HFFc6 (cell line): ENCODE data around the gene LCLAT1. TPM values are rescaled to one million over a fixed set of nuclear protein-coding genes. Genes with fewer than 3 reads are reported as not detected.

Source experiments
- DNase-seq: peaks from one replicate; pipeline ENCODE4 v3.0.0-alpha.2; 2018
- H3K27ac Mint-ChIP-seq: 2 replicates; pipeline ENCODE4 v1.8.0; 2020; ENCODE audit warnings: mild to moderate bottlenecking, mixed read lengths
- H3K27me3 Mint-ChIP-seq: 2 replicates; pipeline ENCODE4 v1.8.0; 2021; ENCODE audit warnings: mild to moderate bottlenecking, moderate library complexity, mixed read lengths; ENCODE audit not compliant: insufficient read depth
- H3K36me3 Mint-ChIP-seq: 2 replicates; pipeline ENCODE4 v1.8.0; 2021; ENCODE audit warnings: low read depth, mixed read lengths
- H3K4me1 Mint-ChIP-seq: 2 replicates; pipeline ENCODE4 v1.8.0; 2020; ENCODE audit warnings: low read depth, mixed read lengths
- H3K4me3 Mint-ChIP-seq: 2 replicates; pipeline ENCODE4 v1.8.0; 2020; ENCODE audit warnings: mild to moderate bottlenecking, moderate library complexity, mixed read lengths
- H3K9me3 Mint-ChIP-seq: 2 replicates; pipeline ENCODE4 v1.8.0; 2020; ENCODE audit warnings: mild to moderate bottlenecking, mixed read lengths
- CTCF ChIP-seq: fragments of 200-600 bp; sonication (generic); IDR thresholded peaks from 2 replicates; pipeline ENCODE4 v1.5.0; 2021; ENCODE audit warnings: antibody characterized with exemption, mild to moderate bottlenecking
- total RNA-seq, 6 experiments: library from RNA; stranded (reverse); fragmentation: NEBNext Ultra II Directional; extraction: Animal tissue kit (Norgen Biotek cat#: 25700); gene quantifications; 2 replicates in 1 of 6; 3 replicates in 5 of 6; pipeline ENCODE4 v1.2.3, GENCODE V29; 2021

The LCLAT1 gene
- total RNA-seq, 6 experiments from 2014 or later, result 21.0 to 27.0 (median 23.0) TPM

DNA sequence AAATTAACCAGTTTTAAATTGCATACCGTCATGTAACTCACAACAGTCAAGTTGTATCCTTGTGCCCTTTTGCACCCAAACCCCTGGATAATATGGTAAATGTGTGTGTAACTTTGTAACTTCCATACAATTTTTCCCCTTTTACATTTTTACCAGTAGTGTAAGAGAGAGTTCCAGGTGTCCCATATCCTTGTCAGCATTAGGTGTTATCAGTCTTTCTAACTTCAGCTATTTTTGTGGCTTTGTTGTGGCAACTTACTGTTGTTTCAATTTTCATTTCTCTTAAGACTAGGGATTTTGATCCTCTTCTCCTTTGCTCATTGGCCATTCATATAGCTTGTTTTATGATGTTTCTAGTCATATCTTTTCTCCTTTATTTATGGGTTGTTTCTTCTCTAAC lies 94.6 kb downstream of the LCLAT1 start:
- DNase-seq, result no peak
- H3K4me3 Mint-ChIP-seq, result no peak overlapping the region
- H3K36me3 Mint-ChIP-seq, result peaks cover 2% of the 10 kb centered on the region
- no peaks in the 10 kb centered on the region for H3K27me3 Mint-ChIP-seq
- H3K4me1 Mint-ChIP-seq, result no peaks in the 10 kb centered on the region
- no peak overlapping the region for H3K27ac Mint-ChIP-seq
- H3K9me3 Mint-ChIP-seq, result no peaks in the 10 kb centered on the region
- TF ChIP-seq CTCF, result no peak

- no peaks in the 10 kb centered on the region; the same call in 1 of the 2 replicates for H3K27me3 Mint-ChIP-seq
- no peaks in the 10 kb centered on the region for H3K9me3 Mint-ChIP-seq
- no peaks in the 10 kb centered on the region for H3K4me1 Mint-ChIP-seq
These were observed 98.8 kb downstream of the LCLAT1 start for GRCh38 chr2:30545875-30546274.

DNA sequence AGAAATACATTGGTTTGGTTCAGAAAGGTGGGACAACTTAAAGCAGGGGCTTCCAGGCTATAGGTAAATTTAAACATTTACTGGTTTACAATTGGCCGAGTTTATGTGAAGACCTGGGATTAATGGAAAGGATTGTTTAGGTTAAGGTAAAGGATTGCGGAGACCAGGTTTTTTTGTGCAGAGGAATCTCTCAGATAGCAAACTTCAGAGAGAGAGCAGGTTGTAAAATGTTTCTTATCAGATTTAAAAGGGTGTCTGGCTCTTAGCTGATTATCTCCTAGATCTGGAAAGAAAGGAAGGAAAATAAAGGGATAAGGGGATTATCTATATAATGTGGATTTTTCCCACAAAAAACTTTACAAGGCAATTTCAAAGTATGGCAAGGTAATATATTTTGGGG lies 101.3 kb downstream of the LCLAT1 start:
- H3K4me3 Mint-ChIP-seq, result no peak overlapping the region
- no peaks in the 10 kb centered on the region; the same call in 1 of the 2 replicates for H3K9me3 Mint-ChIP-seq
- no peak for DNase-seq
- TF ChIP-seq CTCF, result no peak
- H3K36me3 Mint-ChIP-seq, result no peaks in the 10 kb centered on the region; the same call in 1 of the 2 replicates
- no peaks in the 10 kb centered on the region for H3K4me1 Mint-ChIP-seq
- no peak overlapping the region for H3K27ac Mint-ChIP-seq
- no peaks in the 10 kb centered on the region; the same call in 1 of the 2 replicates for H3K27me3 Mint-ChIP-seq

More at GRCh38 chr2:30545875-30546274, 98.8 kb downstream of the LCLAT1 start:
- H3K36me3 Mint-ChIP-seq, result no peaks in the 10 kb centered on the region
- DNase-seq, result no peak
- no peak overlapping the region for H3K27ac Mint-ChIP-seq
- no peak for TF ChIP-seq CTCF
- no peak overlapping the region for H3K4me3 Mint-ChIP-seq

DNA sequence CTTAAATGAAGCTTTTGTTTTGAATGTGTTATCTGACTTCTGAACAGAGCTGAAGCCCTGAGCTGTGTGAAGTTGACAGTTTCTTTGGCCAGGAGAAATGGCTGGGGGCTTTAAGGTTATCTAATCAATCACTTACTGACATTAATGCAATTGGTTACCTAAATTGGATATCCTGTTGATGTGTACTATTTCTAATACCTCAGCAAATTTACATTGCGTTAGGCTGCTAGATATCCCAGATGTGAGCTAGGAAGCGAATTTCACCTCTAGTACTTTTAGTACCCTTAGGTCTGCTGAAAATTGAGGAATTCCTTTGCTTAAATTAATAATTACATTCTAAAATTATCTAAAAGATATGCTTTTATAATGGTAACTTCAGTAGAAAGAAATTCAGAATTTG lies 102.0 kb downstream of the LCLAT1 start:
- no peak overlapping the region for H3K4me3 Mint-ChIP-seq
- no peak for DNase-seq
- H3K27ac Mint-ChIP-seq, result no peak overlapping the region
- TF ChIP-seq CTCF, result no peak
- no peaks in the 10 kb centered on the region for H3K4me1 Mint-ChIP-seq
- no peaks in the 10 kb centered on the region; the same call in 1 of the 2 replicates for H3K27me3 Mint-ChIP-seq
- no peaks in the 10 kb centered on the region; the same call in 1 of the 2 replicates for H3K9me3 Mint-ChIP-seq
- no peaks in the 10 kb centered on the region; the same call in 1 of the 2 replicates for H3K36me3 Mint-ChIP-seq

DNA sequence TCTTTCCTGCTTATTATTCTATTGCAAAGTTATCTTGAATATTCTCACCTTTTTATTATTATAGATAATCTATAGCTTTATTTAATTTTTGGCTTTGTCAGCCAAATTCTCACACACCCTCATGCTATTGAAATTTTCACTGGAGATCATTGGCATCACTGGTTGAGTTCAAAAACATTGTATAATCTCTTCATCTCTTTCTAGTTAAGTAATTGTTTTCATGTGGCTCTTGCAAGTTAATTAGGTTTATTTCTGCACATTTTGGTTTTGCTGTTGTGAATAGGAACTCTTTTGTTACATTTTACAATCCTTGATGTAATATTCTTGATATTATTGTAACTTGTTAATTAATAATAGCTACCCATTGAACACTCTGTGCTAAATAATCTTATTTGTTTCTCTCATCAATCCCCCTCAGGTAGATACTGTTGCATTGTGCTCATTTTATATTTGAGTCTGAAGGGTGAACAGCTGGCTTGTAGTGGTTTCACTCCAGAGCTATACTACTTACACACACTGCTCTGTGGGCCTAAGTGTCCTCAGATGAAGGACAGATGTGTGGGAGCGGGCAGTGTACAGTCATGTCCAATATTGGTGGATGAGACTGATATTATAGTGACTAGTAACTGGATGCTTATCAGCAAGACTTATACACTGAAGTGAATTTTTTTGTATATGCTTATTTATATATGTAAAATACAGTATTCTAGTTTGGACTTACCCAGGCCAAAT lies 112.7 kb downstream of the LCLAT1 start:
- TF ChIP-seq CTCF, result no peak
- no peaks in the 10 kb centered on the region for H3K9me3 Mint-ChIP-seq

More for the DNA sequence above, 112.7 kb downstream of the LCLAT1 start:
- Mint-ChIP-seq H3K4me3 (no peak overlapping the region), H3K27me3 (no peaks in the 10 kb centered on the region), H3K27ac (no peak overlapping the region), H3K36me3 (no peaks in the 10 kb centered on the region), H3K4me1 (peaks cover 5% of the 10 kb centered on the region; the same call in 1 of the 2 replicates)
- DNase-seq, result no peak
